ENCODE measurements around the gene PTPN7. TPM values are rescaled to one million over a fixed set of nuclear protein-coding genes. Genes with fewer than 3 reads are reported as not detected.

Gene PTPN7
- total and polyA plus RNA-seq, 8 donors: 0.23 to 2.9 (median 1.0) TPM

DNA sequence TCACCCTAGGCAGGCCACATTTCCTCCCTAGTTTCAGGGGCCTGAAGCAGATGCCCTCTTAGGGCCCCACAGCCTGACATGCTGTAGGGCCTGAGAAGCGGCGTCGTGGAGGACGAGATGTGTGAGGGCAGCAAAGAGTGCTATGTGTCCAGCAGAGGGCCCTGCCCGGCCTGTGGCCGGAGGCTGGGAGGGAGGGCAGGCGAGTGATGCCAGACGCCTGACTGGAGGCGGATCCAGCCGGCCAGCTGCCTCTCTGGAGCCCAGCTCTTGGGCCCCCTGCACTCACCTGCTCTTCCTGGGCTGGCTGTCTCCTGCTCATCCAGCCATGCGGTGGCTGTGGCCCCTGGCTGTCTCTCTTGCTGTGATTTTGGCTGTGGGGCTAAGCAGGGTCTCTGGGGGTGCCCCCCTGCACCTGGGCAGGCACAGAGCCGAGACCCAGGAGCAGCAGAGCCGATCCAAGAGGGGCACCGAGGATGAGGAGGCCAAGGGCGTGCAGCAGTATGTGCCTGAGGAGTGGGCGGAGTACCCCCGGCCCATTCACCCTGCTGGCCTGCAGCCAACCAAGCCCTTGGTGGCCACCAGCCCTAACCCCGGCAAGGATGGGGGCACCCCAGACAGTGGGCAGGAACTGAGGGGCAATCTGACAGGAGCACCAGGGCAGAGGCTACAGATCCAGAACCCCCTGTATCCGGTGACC is 37.6 kb downstream of the PTPN7 start, which contains the start of gene GPR37L1:
TSS of gene GPR37L1 (plus strand) at position 279 of the 697 bp plus-strand sequence. CDS start at position 326, 47 bp downstream.
- no peaks in the 10 kb centered on the region for H3K27me3 ChIP-seq
- no peaks in the 10 kb centered on the region for H3K9me3 ChIP-seq
- no peak within 1 kb of the TSS for H3K4me3 ChIP-seq
- TF ChIP-seq, protein P1, sequence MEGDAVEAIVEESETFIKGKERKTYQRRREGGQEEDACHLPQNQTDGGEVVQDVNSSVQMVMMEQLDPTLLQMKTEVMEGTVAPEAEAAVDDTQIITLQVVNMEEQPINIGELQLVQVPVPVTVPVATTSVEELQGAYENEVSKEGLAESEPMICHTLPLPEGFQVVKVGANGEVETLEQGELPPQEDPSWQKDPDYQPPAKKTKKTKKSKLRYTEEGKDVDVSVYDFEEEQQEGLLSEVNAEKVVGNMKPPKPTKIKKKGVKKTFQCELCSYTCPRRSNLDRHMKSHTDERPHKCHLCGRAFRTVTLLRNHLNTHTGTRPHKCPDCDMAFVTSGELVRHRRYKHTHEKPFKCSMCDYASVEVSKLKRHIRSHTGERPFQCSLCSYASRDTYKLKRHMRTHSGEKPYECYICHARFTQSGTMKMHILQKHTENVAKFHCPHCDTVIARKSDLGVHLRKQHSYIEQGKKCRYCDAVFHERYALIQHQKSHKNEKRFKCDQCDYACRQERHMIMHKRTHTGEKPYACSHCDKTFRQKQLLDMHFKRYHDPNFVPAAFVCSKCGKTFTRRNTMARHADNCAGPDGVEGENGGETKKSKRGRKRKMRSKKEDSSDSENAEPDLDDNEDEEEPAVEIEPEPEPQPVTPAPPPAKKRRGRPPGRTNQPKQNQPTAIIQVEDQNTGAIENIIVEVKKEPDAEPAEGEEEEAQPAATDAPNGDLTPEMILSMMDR (IDR thresholded peaks at IDR 0.05): peak in 1 of 4 donors; percentile 13
- ATAC-seq (peak in 3 of 4 donors; percentile 56 to 68 (median 67)), DNase-seq (peak in 4 of 6 donors; percentile 60 to 83 (median 69)), FAIRE-seq (no peak)
- H3K27ac ChIP-seq: no peak within 1 kb of the TSS
- 44 to 48% methylated on average over 18 to 19 of the region's 19 CpGs for WGBS, 2 donors
- H3K4me1 ChIP-seq: no peaks in the 10 kb centered on the region
- intact Hi-C loops (cut with DNase I): loop anchor here in 2 of 3 donors (5.0 kb wide), 1 partner anchor 120 kb away; no protein-coding TSS in a partner anchor
- no peaks in the 10 kb centered on the region for H3K36me3 ChIP-seq

DNA sequence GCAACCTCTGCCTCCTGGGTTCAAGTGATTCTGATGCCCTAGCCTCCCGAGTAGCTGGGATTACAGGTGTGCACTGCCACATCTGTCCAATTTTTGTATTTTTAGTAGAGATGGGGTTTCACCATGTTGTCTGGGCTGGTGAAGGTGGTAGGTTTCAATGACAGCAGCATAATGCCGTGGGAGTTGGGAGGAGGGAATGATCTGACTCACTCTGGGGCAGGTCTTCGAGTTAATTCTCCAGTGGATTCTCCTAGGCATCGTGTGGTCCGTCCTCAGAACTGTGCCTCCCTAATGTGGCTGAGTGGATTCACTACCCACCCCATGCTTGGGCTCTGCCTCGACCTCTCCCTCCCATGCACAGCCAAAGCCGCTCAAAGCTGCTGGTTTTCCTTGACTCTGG is 39.4 kb downstream of the PTPN7 start:
- H3K4me1 ChIP-seq: no peaks in the 10 kb centered on the region
- intact Hi-C loops (cut with DNase I): loop anchor here in 2 of 3 donors (5.0 kb wide), 1 partner anchor 119 kb away; no protein-coding TSS in a partner anchor
- FAIRE-seq (no peak), DNase-seq (no peak), ATAC-seq (no peak)
- 60 to 69% methylated on average over 7 of the region's 7 CpGs for WGBS, 2 donors
- no peaks in the 10 kb centered on the region for H3K9me3 ChIP-seq
- TF ChIP-seq, protein P1 (IDR thresholded peaks at IDR 0.05): no peak
- no peak overlapping the region for H3K4me3 ChIP-seq
- no peaks in the 10 kb centered on the region for H3K36me3 ChIP-seq
- H3K27me3 ChIP-seq: no peaks in the 10 kb centered on the region
- H3K27ac ChIP-seq: no peak overlapping the region

DNA sequence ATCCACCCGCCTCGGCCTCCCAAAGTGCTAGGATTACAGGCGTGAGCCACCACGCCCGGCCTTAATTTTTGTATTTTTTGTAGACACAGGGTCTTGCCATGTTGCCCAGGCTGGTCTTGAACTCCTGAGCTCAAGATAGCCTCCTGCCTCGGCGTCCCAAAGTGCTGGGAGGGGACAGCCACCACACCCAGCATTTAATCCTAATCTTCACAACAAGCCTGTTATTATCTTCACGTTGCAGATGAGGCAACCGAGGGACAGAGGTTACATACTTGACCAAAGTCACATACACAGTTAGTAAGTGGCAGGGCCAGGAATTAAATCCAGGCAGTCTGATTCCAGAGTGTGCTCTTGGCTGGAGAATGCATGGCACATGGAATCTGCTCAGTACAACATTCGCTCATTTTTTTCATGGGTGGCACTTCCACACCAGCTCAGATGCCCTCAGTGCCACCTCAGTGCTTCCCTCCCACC is 42.5 kb downstream of the PTPN7 start:
- FAIRE-seq: no peak
- no peaks in the 10 kb centered on the region for H3K9me3 ChIP-seq
- no peak for DNase-seq
- WGBS, 2 donors: 66 to 71% methylated on average over 10 of the region's 10 CpGs
- ATAC-seq: no peak
- no peaks in the 10 kb centered on the region for H3K36me3 ChIP-seq
- no peaks in the 10 kb centered on the region for H3K27me3 ChIP-seq
- peaks cover 5 to 24% (median 15%) of the 10 kb centered on the region in 3 donors for H3K4me1 ChIP-seq
- no peak overlapping the region for H3K4me3 ChIP-seq
- TF ChIP-seq, protein P1 (IDR thresholded peaks at IDR 0.05): no peak
- H3K27ac ChIP-seq: no peak overlapping the region
- intact Hi-C loops (cut with DNase I): loop anchor here in 1 of 3 donors (10.0 kb wide), 1 partner anchor 113 kb away; no protein-coding TSS in a partner anchor

DNA sequence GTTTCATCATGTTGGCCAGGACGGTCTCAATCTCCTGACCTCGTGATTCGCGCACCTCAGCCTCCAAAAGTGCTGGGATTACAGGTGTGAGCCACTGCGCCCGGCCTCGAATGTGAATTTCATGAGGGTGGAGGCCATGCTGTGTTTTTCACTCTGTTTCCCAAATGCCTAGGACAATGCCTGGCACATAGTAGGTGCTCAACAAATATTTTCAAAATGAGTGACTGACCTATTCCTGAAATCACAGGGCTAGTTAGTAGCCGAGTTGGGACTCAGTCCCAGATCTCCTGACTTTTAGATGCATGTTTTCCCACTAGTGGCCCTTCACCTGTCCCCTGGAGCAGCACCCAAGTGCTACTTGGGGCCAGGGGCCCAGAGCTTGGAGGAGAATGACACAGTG is 44.1 kb downstream of the PTPN7 start:
- ATAC-seq: no peak
- no peaks in the 10 kb centered on the region for H3K27me3 ChIP-seq
- DNase-seq: no peak
- H3K27ac ChIP-seq: no peak overlapping the region
- H3K36me3 ChIP-seq: no peaks in the 10 kb centered on the region
- FAIRE-seq: no peak
- H3K4me1 ChIP-seq: peaks cover 5 to 28% (median 15%) of the 10 kb centered on the region in 3 donors
- TF ChIP-seq, protein P1 (IDR thresholded peaks at IDR 0.05): no peak
- WGBS, 2 donors: 91 to 95% methylated on average over 8 of the region's 8 CpGs
- no peaks in the 10 kb centered on the region for H3K9me3 ChIP-seq
- intact Hi-C loops (cut with DNase I): loop anchor here in 1 of 3 donors (10.0 kb wide), 1 partner anchor 111 kb away; no protein-coding TSS in a partner anchor
- no peak overlapping the region for H3K4me3 ChIP-seq

Data from pancreas (tissue), 10 donors.